GM21367 (cell line): Measurements from ENCODE around the gene NMNAT1.
A peak's percentile ranks its signal among the peaks of the same experiment; 100 is the strongest.
"Not testable (repeated sequence)": the region's sequence is repeated elsewhere in the genome, so short reads cannot be mapped to it uniquely, and the experiment has no call there.

ENCODE experiments used
- ATAC-seq: cut with Tn5 transposase; IDR thresholded peaks from one replicate; pipeline ENCODE4 v1.9.1; 2021; ENCODE audit not compliant: unreplicated experiment

NMNAT1 gene

GRCh38 chr1:9917901-9918300 is 25.4 kb upstream of the NMNAT1 start:
- no peak for ATAC-seq

GRCh38 chr1:9920606-9921005 is 22.7 kb upstream of the NMNAT1 start:
- no peak for ATAC-seq

GRCh38 chr1:9922342-9922741 is 20.9 kb upstream of the NMNAT1 start:
- no peak for ATAC-seq

- ATAC-seq, result no peak
These were observed 16.0 kb upstream of the NMNAT1 start for GRCh38 chr1:9927259-9927658.

- ATAC-seq, result no peak
These were observed 13.6 kb upstream of the NMNAT1 start for GRCh38 chr1:9929431-9930385.

- ATAC-seq, result peak; percentile 38
These were observed 806 bp upstream of the NMNAT1 start for GRCh38 chr1:9942399-9942938.

GRCh38 chr1:9946315-9946714 is 3.0 kb downstream of the NMNAT1 start:
- ATAC-seq, result no peak

GRCh38 chr1:9957726-9958125 is 14.5 kb downstream of the NMNAT1 start:
- no peak for ATAC-seq

- ATAC-seq, result no peak
These were observed 16.7 kb downstream of the NMNAT1 start for GRCh38 chr1:9960011-9960410.

GRCh38 chr1:9960706-9961562 is 17.7 kb downstream of the NMNAT1 start:
- no peak for ATAC-seq

- ATAC-seq, result no peak
These were observed 41.0 kb downstream of the NMNAT1 start for GRCh38 chr1:9984253-9984652.

GRCh38 chr1:9985001-9985400 is 41.7 kb downstream of the NMNAT1 start:
- ATAC-seq, result no peak

- no peak for ATAC-seq
These were observed 46.5 kb downstream of the NMNAT1 start for GRCh38 chr1:9989773-9990172.

GRCh38 chr1:9990944-9991343 is 47.7 kb downstream of the NMNAT1 start:
- ATAC-seq, result no peak

GRCh38 chr1:9992910-9993309 is 49.6 kb downstream of the NMNAT1 start:
- no peak for ATAC-seq

GRCh38 chr1:9993561-9994075 is 50.3 kb downstream of the NMNAT1 start:
- no peak for ATAC-seq

- ATAC-seq, result no peak
These were observed 53.6 kb downstream of the NMNAT1 start, which contains the start of gene RBP7 for GRCh38 chr1:9996624-9997582. Gene RBP7 (plus strand): TSS chr1:9997228. CDS start chr1:9997259, 31 bp downstream.

GRCh38 chr1:10001016-10001665 is 57.9 kb downstream of the NMNAT1 start:
- ATAC-seq, result no peak

- ATAC-seq, result not testable (repeated sequence)
These were observed 62.0 kb downstream of the NMNAT1 start for GRCh38 chr1:10005248-10005647.

GRCh38 chr1:10007169-10007568 is 63.9 kb downstream of the NMNAT1 start:
- no peak for ATAC-seq
